Activated CD8-positive, alpha-beta memory T cell treated with anti-CD3 and anti-CD28 coated beads, Interleukin-2, amount 50 U/mL, for 48 hours (primary cell): ENCODE data around the gene CRYBG1.

ENCODE experiments used
- DNase-seq: peaks from one replicate; pipeline ENCODE4 v3.0.0-alpha.2; 2020

Gene CRYBG1

GRCh38 chr6:106613590-106613989, 253.1 kb downstream of the CRYBG1 start:
- DNase-seq: no peak

- no peak for DNase-seq
Observed at GRCh38 chr6:106614166-106614565, 253.6 kb downstream of the CRYBG1 start.

GRCh38 chr6:106614592-106615257, 254.2 kb downstream of the CRYBG1 start:
- no peak for DNase-seq

- no peak for DNase-seq
Observed at GRCh38 chr6:106617302-106617701, 256.8 kb downstream of the CRYBG1 start.

- no peak for DNase-seq
Observed at GRCh38 chr6:106617857-106618256, 257.3 kb downstream of the CRYBG1 start.

- DNase-seq: no peak
Observed at GRCh38 chr6:106618324-106618723, 257.8 kb downstream of the CRYBG1 start.

- no peak for DNase-seq
Observed at GRCh38 chr6:106619223-106619622, 258.7 kb downstream of the CRYBG1 start.

GRCh38 chr6:106620931-106621672, 260.6 kb downstream of the CRYBG1 start:
- no peak for DNase-seq
